KMS-11 (cell line): ENCODE data around the gene RETREG1.
"Not testable (repeated sequence)": the region's sequence is repeated elsewhere in the genome, so short reads cannot be mapped to it uniquely, and the experiment has no call there.

ENCODE experiments used
- H2AFZ ChIP-seq: fragments of 200-600 bp; sonication (generic); 2 replicates; pipeline ENCODE4 v1.6.1; 2016; ENCODE audit warnings: antibody characterized with exemption, mixed run types, low read depth
- H3K27ac ChIP-seq: fragments of 200-600 bp; sonication (generic); 2 replicates; pipeline ENCODE4 v1.6.1; 2016; ENCODE audit warnings: mild to moderate bottlenecking, mixed run types
- H3K27me3 ChIP-seq: fragments of 200-600 bp; sonication (generic); 2 replicates; pipeline ENCODE4 v1.6.1; 2017; ENCODE audit warnings: mild to moderate bottlenecking, low read depth, mixed run types, moderate library complexity; ENCODE audit not compliant: insufficient read depth
- H3K36me3 ChIP-seq: fragments of 200-600 bp; sonication (generic); 2 replicates; pipeline ENCODE4 v1.6.1; 2017; ENCODE audit warnings: mild to moderate bottlenecking, mixed run types; ENCODE audit not compliant: insufficient read depth
- H3K4me1 ChIP-seq: fragments of 200-600 bp; sonication (generic); 2 replicates; pipeline ENCODE4 v1.6.1; 2016; ENCODE audit warnings: mild to moderate bottlenecking, low read depth, mixed run types; ENCODE audit not compliant: poor library complexity, severe bottlenecking
- H3K4me2 ChIP-seq: fragments of 200-600 bp; sonication (generic); 2 replicates; pipeline ENCODE4 v1.7.0; 2016; ENCODE audit warnings: mild to moderate bottlenecking, mixed run types
- H3K4me3 ChIP-seq: fragments of 200-600 bp; sonication (generic); IDR thresholded peaks from 2 replicates; pipeline ENCODE4 v1.6.1; 2017; ENCODE audit warnings: low read depth, low read length, mixed read lengths; ENCODE audit not compliant: insufficient read depth
- H3K79me2 ChIP-seq: fragments of 200-600 bp; sonication (generic); 2 replicates; pipeline ENCODE4 v1.6.1; 2016; ENCODE audit warnings: low read depth, mixed run types; ENCODE audit not compliant: insufficient read depth
- H3K9ac ChIP-seq: fragments of 200-600 bp; sonication (generic); 2 replicates; pipeline ENCODE4 v1.6.1; 2016; ENCODE audit warnings: mild to moderate bottlenecking, mixed run types
- H4K20me1 ChIP-seq: fragments of 200-600 bp; sonication (generic); 2 replicates; pipeline ENCODE4 v1.6.1; 2016; ENCODE audit warnings: mild to moderate bottlenecking, mixed run types; ENCODE audit not compliant: insufficient read depth
- TF ChIP-seq, protein P1 (sequence below): fragments of 200-600 bp; sonication (generic); conservative IDR thresholded peaks from 2 replicates; pipeline ENCODE4 v1.6.1; 2017; ENCODE audit warnings: low read depth, mild to moderate bottlenecking, antibody characterized with exemption, low read length, moderate library complexity, mixed read lengths

Gene RETREG1

DNA sequence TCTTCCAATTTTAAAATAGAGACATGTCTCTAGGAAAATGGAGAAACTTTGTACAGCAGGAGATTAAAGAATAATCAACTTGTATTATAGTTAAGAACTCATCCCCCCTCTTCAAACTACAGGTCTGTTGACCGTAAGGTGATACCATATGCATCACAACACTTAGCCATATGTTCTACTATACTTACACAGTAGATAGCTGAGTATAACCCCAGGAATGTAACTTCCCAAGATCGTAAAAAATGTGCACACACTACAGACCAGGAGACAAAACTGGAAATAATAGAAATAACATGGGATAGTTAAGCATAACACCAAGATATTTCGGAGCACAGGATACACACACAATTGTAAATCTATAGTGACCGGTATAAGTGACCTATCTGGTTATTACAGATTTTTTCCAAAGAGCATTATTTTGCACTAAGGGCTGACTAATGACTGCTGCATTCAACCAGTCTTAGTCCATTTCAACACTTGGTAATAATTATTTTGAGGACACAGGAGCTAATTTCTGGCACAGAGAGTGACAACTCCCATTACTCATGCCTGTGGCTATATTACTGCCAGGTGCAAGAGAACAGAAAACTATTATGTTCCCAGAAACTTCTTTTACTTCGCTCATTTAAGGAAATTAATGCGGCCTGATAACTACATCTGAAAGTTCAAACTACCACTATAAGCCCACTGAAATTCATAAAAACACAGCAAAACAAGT, 135.8 kb downstream of the RETREG1 start:
- Histone ChIP-seq H3K36me3 (no peaks in the 10 kb centered on the region), H3K4me3 (no peak overlapping the region), H3K9ac (no peak overlapping the region), H3K79me2 (no peaks in the 10 kb centered on the region), H4K20me1 (no peaks in the 10 kb centered on the region), H3K4me1 (no peaks in the 10 kb centered on the region), H2AFZ (no peak overlapping the region), H3K27ac (no peak overlapping the region), H3K4me2 (no peak overlapping the region), H3K27me3 (no peaks in the 10 kb centered on the region)
- TF ChIP-seq, protein P1, sequence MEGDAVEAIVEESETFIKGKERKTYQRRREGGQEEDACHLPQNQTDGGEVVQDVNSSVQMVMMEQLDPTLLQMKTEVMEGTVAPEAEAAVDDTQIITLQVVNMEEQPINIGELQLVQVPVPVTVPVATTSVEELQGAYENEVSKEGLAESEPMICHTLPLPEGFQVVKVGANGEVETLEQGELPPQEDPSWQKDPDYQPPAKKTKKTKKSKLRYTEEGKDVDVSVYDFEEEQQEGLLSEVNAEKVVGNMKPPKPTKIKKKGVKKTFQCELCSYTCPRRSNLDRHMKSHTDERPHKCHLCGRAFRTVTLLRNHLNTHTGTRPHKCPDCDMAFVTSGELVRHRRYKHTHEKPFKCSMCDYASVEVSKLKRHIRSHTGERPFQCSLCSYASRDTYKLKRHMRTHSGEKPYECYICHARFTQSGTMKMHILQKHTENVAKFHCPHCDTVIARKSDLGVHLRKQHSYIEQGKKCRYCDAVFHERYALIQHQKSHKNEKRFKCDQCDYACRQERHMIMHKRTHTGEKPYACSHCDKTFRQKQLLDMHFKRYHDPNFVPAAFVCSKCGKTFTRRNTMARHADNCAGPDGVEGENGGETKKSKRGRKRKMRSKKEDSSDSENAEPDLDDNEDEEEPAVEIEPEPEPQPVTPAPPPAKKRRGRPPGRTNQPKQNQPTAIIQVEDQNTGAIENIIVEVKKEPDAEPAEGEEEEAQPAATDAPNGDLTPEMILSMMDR, result no peak

DNA sequence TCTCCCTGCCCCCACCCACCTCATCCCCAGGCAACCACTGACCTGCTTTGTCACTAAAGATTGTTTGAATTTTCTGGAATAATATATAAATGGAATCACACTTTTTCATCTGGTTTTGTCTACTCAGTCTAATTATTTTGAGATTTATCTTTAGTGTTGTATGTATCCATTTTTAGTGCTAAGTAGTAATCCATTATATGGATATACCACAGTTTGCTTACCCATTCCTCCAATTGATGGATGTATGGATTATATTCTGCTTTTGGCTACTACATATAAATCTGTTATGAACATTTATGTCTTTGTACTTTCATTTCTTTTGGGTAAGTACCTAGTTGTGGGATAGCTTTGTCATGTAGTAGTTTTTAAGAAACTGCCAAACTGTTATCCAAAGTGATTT, 136.7 kb downstream of the RETREG1 start:
- TF ChIP-seq, protein P1, result no peak
- Histone ChIP-seq H3K27me3 (no peaks in the 10 kb centered on the region), H3K27ac (no peak overlapping the region), H4K20me1 (no peaks in the 10 kb centered on the region), H2AFZ (no peak overlapping the region), H3K9ac (no peak overlapping the region), H3K4me2 (no peak overlapping the region), H3K4me1 (no peaks in the 10 kb centered on the region), H3K79me2 (no peaks in the 10 kb centered on the region), H3K4me3 (no peak overlapping the region), H3K36me3 (no peaks in the 10 kb centered on the region)

DNA sequence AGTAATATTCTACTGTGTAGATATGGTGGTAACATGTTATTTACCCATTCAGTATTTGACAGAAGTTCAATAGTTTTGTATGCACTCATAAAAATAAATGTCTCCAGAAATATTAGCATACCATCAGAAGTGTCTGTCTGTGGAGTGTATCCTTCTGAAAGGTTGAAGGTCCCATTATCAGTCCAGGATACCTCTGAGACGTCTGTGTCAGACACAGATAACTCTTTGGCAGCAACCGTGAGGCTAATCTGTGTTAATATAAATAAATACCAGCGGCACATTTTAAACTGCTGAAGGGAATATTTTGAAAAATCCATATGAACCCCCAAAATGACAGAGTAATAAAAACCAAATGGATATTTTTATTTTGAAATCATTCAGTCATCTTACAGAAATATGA, 139.3 kb downstream of the RETREG1 start:
- Histone ChIP-seq H3K4me2 (no peak overlapping the region), H3K27ac (no peak overlapping the region), H3K4me3 (no peak overlapping the region), H3K36me3 (no peaks in the 10 kb centered on the region), H3K4me1 (no peaks in the 10 kb centered on the region), H4K20me1 (no peaks in the 10 kb centered on the region), H3K9ac (no peak overlapping the region), H3K79me2 (no peaks in the 10 kb centered on the region), H2AFZ (no peak overlapping the region), H3K27me3 (no peaks in the 10 kb centered on the region)
- TF ChIP-seq, protein P1, result no peak

DNA sequence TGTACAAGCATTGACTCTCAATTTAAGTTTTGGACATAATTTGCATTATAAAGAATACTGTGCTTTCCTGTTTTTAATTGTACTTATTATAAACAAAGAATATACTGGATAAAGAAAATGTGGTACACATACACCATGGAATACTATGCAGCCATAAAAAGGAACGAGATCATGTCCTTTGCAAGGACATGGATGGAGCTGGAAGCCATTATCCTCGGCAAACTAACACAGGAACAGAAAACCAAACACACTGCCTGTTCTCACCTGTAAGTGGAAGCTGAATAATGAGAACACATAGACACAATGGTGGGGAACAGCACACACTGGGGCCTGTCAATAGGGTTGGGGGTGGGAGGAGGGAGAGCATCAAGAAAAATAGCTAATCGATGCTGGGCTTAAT, 140.4 kb downstream of the RETREG1 start:
- H3K4me2 ChIP-seq, H2AFZ ChIP-seq, H4K20me1 ChIP-seq, H3K79me2 ChIP-seq, H3K27ac ChIP-seq, H3K4me1 ChIP-seq, H3K9ac ChIP-seq, H3K36me3 ChIP-seq, H3K27me3 ChIP-seq, H3K4me3 ChIP-seq: not testable (repeated sequence)

DNA sequence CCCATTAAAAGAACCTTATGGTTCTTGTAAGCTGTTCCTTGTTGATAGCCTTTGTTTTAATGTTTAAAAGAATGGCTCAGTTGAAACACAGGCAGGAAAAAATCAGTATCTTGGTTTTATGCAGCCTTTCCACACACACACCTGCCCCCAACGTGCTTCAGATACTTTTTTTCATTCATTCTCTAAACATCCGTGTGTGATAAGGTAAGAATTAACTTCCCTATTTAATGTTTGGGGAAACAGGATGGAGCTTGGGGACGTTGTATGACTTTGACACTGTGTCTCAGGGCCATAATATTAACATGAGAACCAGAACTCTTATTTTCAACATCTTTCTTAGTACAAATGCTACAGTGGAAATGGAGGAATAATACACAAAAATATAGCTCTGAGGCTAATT, 145.4 kb downstream of the RETREG1 start:
- Histone ChIP-seq H3K9ac (no peak overlapping the region), H3K4me3 (no peak overlapping the region), H3K79me2 (peaks cover 2% of the 10 kb centered on the region; the same call in 1 of the 2 replicates), H2AFZ (no peak overlapping the region), H3K27ac (no peak overlapping the region), H3K36me3 (no peaks in the 10 kb centered on the region), H3K27me3 (no peaks in the 10 kb centered on the region), H4K20me1 (no peaks in the 10 kb centered on the region), H3K4me2 (no peak overlapping the region), H3K4me1 (peaks cover 13% of the 10 kb centered on the region)
- TF ChIP-seq, protein P1, result no peak
